ENCODE measurements around the gene KMO.

GRCh38 chr1:241636291-241636690 is 104.1 kb downstream of the KMO start:
- TF ChIP-seq EZH2 (IDR thresholded peaks at IDR 0.05; ENCODE audit: insufficient read depth, poor library complexity, severe bottlenecking): no peak
- no peak for TF ChIP-seq EZH2phosphoT487 (IDR thresholded peaks at IDR 0.05; ENCODE audit: insufficient read depth, low read depth)
